MV-4-11 (cell line): ENCODE measurements around the gene LY6G5B.
A peak's percentile ranks its signal among the peaks of the same experiment; 100 is the strongest.
"Not testable (repeated sequence)": the region's sequence is repeated elsewhere in the genome, so short reads cannot be mapped to it uniquely, and the experiment has no call there.

Source experiments
- DNase-seq: peaks from one replicate; lab custom pipeline; 2025; lab: John Stamatoyannopoulos, UW

Gene LY6G5B

GRCh38 chr6:31691078-31691463 lies 21.3 kb downstream of the LY6G5B start:
- no peak for DNase-seq

DNA sequence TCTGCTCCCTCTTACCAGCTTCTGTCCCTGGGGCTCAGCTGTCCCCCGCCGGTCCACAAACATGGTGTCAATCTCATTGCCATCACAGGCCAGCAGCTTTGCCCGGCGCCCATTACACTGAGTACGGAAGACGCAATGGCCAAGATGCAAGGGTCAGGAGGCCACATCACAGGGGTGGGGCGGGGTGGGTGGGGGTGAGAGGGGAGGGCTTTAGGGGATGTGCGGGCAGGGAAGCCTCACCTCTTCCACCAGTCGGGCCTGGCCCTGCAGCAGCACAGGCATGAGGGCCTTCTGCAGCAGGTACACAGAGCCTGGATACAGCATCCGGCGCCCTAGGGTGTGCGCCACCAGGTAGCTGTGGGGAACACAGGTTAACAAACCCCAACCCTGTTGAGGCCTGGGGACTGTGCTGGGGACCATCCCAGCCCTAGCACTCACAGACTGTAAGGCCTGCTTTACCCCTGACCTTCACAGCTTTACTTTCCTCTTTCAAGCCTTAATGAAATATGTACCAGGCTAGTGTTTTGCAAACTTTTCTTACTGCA lies 21.9 kb downstream of the LY6G5B start:
- no peak for DNase-seq

DNA sequence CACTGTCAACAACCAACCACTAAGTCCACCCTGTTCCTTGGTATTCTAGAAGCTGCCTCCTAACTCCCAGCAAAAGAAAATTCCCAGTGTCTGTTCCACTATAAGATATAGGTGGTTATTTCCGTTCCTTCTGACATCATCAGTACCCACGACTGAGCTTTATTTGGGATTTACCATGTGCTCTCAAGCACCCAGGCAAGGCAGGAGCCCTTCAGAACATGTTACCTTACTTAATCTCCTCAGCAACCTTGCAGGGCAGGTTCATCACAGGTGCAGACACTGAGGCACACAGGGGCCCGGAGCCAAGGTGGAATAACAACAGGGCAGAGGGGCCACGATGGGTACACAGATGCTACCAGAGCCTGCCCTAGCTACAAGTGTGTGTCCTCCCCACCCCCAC lies 22.6 kb downstream of the LY6G5B start:
- DNase-seq = no peak

- no peak for DNase-seq
These were observed 23.1 kb downstream of the LY6G5B start for GRCh38 chr6:31692886-31693285.

GRCh38 chr6:31693535-31693934 lies 23.8 kb downstream of the LY6G5B start:
- no peak for DNase-seq

DNA sequence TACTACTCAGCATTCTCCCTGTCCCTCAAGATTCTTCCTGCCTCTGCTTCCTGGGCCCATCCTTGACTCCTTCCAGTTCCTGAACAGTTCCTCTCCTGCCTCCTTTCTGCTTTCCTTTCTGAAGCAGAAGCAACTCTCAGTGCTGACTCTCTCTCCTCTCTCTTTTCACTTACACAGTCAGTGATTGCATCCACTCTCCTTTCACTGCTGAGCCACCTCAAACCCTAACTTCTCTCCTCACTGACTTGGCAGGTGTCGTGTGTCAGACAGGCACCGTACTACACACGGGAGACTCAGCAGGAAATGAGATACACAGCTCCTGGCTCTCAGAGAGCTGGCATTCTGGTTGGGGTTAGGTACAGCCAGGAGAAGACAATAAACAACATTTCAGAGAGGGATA lies 27.8 kb downstream of the LY6G5B start:
- DNase-seq = no peak

GRCh38 chr6:31700740-31701401 lies 31.1 kb downstream of the LY6G5B start:
- DNase-seq = no peak

DNA sequence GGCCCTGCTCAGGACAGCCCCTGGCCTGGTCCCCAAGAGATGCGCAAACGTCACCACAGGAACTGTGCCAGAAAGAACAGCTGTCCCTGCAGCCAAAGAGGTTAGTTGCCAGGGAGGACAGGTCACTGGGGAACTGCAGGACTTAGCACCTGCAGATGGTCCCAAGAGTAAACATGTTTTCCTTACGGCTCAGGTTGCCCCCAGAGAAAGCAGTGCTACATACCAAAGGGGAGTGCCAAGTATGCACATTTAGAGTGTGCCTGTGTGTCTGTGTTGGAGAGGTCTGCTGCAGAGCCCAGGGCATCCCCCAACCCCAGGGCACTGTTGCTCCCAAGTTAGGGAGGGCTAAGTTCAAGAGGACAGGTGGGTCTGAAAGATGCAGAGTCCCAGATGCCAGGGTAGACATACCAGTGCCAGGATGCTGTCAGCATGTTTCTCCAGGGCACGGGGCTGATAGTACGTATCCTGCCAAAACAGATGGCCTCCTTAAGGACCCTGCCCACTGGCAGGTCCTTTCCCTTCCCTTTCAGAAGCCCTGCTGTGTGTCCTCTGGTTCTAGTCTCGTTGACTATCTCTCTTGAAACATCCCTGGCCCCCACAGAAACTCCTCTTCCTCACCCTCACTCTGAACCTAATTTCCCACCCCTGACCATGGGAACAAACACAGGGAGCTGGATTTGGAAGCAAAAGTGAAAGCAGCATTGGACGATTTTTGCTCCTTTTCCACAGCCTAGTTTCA lies 32.1 kb downstream of the LY6G5B start:
- DNase-seq = no peak

DNA sequence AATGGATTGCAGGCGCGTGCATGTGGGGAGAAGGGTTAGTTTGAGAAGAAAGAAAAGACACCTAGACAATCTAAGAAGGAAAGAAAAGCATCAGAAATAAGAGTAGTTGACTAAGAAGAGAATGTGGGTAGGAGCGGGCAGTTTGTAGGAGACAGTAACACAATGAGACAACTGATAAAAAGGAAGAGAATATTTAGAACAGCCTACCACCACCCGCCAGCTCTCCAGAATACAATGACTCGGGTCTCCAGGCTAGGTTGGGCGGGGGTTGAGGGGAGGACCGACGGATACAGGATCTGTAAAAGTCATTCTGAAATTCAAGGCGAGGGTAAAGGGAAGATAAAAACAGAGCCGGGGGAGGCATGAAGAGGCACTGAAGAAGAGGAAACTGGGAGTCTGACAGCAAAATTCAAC lies 32.6 kb downstream of the LY6G5B start:
- no peak for DNase-seq

DNA sequence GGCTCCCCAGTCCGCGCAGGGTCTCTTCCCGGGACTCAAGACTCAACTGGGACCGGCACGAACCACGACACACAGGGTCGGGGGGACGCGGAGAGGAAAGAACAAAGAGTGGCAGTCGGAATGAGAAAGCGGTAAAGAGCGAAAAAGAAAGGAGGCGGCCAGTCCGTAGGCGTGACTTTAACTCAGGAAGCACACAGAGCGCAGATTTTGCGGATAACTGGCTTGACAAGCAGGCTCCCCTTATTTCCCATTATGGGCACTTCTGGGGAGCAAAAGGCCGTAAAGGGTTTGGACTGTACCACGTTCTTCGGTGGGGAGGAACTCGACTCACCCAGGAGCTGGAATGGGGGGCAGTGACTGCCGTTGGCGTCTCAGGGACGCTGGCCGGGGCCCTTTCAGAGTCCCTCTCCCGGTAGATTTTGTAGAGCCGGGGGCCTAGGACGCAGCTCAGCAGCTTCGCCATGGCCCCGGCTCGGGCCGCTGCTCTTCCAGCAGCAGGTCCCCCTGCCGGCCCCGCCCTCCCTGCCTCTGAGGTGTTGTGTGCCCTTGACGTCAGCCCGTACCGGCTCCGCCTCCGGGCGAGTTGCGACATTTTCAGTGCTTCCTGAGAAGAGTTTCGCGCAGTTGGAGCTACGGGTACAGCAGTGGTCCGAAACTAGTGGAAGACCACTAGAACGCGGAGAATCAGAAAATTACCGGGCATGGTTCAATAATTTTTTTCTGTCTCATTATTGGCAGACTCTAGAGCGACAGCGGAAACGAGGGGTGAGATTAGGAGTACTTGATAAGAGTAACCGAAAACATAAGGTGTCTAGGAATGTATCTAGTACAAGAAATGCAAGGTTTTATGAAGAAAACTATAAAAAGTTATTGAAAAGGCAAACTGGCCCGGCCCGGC lies 33.3 kb downstream of the LY6G5B start, which contains the start of gene ABHD16A:
TSS of gene ABHD16A (minus strand) at position 506 of the 898 bp plus-strand sequence. CDS start at position 463, 43 bp downstream.
- DNase-seq = peak; percentile 98

GRCh38 chr6:31705931-31706330 lies 36.2 kb downstream of the LY6G5B start:
- DNase-seq = no peak

- no peak for DNase-seq
These were observed 36.8 kb downstream of the LY6G5B start, which contains the start of gene LY6G6F for GRCh38 chr6:31706599-31706998. LY6G6F (plus strand) TSS chr6:31706866; CDS start chr6:31706907, 41 bp downstream.

GRCh38 chr6:31707701-31708100 lies 37.9 kb downstream of the LY6G5B start:
- DNase-seq = no peak

DNA sequence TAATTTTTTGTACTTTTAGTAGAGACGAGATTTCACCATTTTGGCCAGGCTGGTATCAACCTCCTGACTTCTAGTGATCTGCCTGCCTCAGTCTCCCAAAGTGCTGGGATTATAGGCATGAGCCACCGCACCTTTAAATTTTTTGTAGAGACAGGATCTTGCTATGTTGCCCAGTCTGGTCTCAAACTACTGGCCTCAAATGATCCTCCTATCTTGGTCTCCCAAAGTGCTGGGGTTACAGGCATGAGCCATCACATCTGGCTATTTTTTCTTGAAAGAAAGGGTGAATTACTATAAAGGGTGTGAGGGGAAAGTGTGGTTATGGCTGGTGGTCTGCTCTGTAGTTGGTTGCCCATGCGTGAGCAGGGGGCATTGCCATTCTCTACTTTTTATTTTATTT lies 38.4 kb downstream of the LY6G5B start:
- no peak for DNase-seq

DNA sequence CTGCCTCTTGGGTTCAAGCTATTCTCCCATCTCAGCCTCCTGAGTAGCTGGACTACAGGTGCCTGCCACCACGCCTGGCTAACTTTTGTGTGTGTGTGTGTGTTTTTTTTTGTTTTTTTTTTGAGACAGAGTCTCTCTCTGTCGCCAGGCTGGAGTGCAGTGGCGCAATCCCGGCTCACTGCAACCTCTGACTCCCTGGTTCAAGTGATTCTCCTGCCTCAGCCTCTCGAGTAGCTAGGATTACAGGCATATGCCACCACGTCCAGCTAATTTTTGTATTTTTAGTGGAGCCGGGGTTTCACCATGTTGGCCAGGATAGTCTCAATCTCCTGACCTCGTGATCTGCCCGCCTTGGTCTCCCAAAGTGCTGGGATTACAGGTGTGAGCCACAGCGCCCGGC lies 39.4 kb downstream of the LY6G5B start:
- DNase-seq = not testable (repeated sequence)

GRCh38 chr6:31710523-31711219 lies 40.9 kb downstream of the LY6G5B start:
- no peak for DNase-seq

DNA sequence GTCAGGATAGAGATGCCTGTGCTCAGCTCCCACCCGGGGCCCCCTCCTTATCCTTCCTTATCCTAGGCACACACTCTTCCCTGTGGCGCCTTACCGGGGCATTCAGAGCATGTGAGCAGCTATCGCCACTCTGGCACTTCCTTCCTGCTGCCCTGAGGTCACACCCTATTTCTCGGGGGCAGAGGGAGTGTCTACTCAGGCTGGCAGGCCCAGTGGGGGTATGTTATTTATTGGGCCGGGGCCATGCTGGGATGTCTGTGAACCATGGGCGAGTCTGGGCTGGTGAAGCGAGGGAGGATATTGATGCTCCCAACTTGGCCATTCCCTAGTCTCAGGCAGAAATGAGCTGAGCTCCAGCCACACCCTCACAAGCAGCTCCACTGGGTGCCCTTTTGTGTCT lies 41.5 kb downstream of the LY6G5B start:
- peak; percentile 15 for DNase-seq

DNA sequence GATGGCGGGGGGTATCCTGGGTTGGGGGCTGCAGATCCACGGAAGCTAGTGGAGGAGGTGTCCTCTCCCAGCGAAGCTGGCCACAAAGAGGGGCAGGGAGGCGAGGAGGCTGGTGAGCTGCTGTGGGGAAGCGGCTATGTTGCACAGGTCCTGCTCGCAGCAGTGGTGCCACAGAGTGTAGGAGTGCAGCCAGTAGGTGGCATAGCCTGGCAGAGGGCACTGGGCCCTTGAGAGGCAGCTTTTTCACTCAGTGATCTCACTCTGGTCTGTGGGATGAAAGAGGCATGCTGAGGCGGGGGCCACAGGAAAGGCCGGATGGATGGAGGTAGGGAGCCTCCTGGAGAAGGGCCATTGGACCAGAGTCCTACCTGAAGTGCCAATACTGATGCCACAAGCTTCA lies 42.5 kb downstream of the LY6G5B start:
- DNase-seq = no peak

DNA sequence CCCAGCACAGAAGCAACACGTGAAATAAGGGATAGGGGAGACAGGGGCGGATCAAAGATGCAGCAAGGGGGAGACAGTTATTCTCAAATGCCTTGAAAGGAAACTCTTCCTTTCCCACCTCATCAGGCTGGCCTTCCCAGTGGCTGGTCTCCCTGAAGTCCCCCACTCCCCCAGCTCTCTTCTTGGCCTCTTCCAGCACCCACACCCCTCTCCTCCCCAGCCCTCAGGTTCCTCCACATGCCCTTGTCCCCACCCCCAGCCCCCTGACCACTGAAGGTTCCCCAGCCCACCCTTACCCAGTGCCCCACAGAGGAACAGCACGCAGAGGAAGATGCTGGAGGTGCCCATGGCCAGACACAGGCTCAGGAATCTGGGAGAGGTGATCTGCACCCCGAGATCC lies 43.7 kb downstream of the LY6G5B start:
- no peak for DNase-seq

DNA sequence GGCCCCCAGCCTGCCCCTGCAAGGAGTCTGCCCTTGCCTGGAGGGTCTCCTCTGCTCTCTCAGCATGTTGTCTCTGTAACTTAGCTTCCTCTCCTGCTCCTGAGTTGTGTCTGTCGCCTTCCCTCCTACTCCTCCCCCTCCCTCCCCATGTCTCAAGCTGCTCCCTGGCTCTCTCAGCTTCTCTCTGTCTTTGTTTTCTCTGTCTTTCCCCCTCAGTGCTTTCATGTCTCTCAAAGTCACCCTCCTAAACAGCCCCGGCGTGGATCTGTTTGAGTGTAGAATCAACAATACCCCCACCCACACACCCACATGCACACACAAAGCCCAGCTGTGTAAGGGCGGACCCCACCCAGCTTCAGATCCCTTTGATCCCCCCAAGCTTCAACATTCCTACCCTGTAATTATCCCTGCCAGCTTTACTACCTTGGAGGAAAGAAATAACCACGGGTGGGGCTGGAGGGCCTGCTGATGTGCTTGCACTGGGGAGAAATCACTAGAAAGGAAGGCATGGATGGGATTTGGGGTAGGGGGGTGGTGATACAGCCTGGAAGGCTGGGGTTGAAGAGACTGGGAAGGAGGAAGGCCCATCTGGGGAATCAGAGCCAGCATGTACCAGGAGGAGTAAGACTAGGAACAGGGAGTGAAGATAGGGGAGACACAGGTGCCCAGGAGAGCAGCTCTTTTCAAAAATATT lies 44.4 kb downstream of the LY6G5B start:
- no peak for DNase-seq
